ENCODE measurements around the gene PIGU. TPM values are rescaled to one million over a fixed set of nuclear protein-coding genes. Genes with fewer than 3 reads are reported as not detected.

The PIGU gene
- total RNA-seq, 1 experiment from 2014 or later: 32.8 TPM

GRCh38 chr20:34712525-34713192 lies 35.8 kb upstream of the PIGU start:
- H3K4me1 Mint-ChIP-seq: peaks cover 12 to 17% of the 10 kb centered on the region in 2 experiments

More at GRCh38 chr20:34712525-34713192, 35.8 kb upstream of the PIGU start:
- H4K8ac ChIP-seq (replicated peaks; ENCODE audit: insufficient read length, low read depth, low read length): no peak overlapping the region
- no peak overlapping the region for H3K9ac ChIP-seq (ENCODE audit: extremely low read depth, insufficient read length, low read length)
- H3K27ac ChIP-seq (ENCODE audit: insufficient read length, low read depth, low read length): no peak overlapping the region
- H3K27ac Mint-ChIP-seq: no peak overlapping the region
- H3T11ph ChIP-seq (ENCODE audit: low read length): no peak overlapping the region
- H3K9me3 Mint-ChIP-seq: no peaks in the 10 kb centered on the region
- H3K4ac ChIP-seq (ENCODE audit: low read depth, low read length): no peak overlapping the region
- no peak overlapping the region for H2BK12ac ChIP-seq (ENCODE audit: insufficient read length, low read depth, low read length)
- H4K5ac ChIP-seq (ENCODE audit: insufficient read length, low read depth, low read length): no peak overlapping the region
- H2BK5ac ChIP-seq (ENCODE audit: insufficient read length, low read length): no peak overlapping the region
- no peak overlapping the region for H2AFZ ChIP-seq (ENCODE audit: low read length)
- TF ChIP-seq, protein P1, sequence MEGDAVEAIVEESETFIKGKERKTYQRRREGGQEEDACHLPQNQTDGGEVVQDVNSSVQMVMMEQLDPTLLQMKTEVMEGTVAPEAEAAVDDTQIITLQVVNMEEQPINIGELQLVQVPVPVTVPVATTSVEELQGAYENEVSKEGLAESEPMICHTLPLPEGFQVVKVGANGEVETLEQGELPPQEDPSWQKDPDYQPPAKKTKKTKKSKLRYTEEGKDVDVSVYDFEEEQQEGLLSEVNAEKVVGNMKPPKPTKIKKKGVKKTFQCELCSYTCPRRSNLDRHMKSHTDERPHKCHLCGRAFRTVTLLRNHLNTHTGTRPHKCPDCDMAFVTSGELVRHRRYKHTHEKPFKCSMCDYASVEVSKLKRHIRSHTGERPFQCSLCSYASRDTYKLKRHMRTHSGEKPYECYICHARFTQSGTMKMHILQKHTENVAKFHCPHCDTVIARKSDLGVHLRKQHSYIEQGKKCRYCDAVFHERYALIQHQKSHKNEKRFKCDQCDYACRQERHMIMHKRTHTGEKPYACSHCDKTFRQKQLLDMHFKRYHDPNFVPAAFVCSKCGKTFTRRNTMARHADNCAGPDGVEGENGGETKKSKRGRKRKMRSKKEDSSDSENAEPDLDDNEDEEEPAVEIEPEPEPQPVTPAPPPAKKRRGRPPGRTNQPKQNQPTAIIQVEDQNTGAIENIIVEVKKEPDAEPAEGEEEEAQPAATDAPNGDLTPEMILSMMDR (conservative IDR thresholded peaks at IDR 0.05): no peak
- peaks cover 9% of the 10 kb centered on the region; the same call in 1 of the 2 replicates for H3K27me3 ChIP-seq (ENCODE audit: insufficient read depth, low read length)
- H3K23me2 ChIP-seq (ENCODE audit: insufficient read length, low read depth, low read length, poor library complexity, severe bottlenecking): peaks cover 15% of the 10 kb centered on the region
- H4K20me1 ChIP-seq (ENCODE audit: control insufficient read depth, insufficient read depth, insufficient read length): no peaks in the 10 kb centered on the region
- WGBS (ENCODE audit: extremely low coverage, insufficient read length, low lambda C conversion rate): no CpG with 5 or more reads among the region's 5 CpGs
- no peaks in the 10 kb centered on the region for H3K4me1 ChIP-seq (ENCODE audit: insufficient read depth, low read length)
- no peak overlapping the region for H3K4me2 ChIP-seq (ENCODE audit: insufficient read depth, insufficient read length, low read length)
- no peaks in the 10 kb centered on the region for H3K9me3 ChIP-seq (ENCODE audit: control insufficient read depth, low read depth, low read length)
- peaks cover 0 to 21% (median 0%) of the 10 kb centered on the region in 3 experiments; a peak in 2 of 7 replicates for H3K36me3 Mint-ChIP-seq (ENCODE audit: insufficient read depth in 1 of 3, low read depth in 3 of 3)
- no peaks in the 10 kb centered on the region for H3K79me2 ChIP-seq (ENCODE audit: insufficient read depth, low read length)
- no peak overlapping the region for H2BK20ac ChIP-seq (ENCODE audit: low read depth, low read length, poor library complexity, severe bottlenecking)
- H3K4me3 Mint-ChIP-seq: no peak overlapping the region
- H3K79me1 ChIP-seq (ENCODE audit: insufficient read depth, low read depth, low read length, poor library complexity, severe bottlenecking): no peaks in the 10 kb centered on the region
- no peak overlapping the region for H2BK120ac ChIP-seq (ENCODE audit: low read depth, low read length, poor library complexity, severe bottlenecking)
- no peak overlapping the region for H3K56ac ChIP-seq (ENCODE audit: insufficient read length, low read depth, low read length)
- H3K23ac ChIP-seq (ENCODE audit: insufficient read length, low read depth, low read length): no peak overlapping the region
- no peak for DNase-seq
- no peak overlapping the region for H3K18ac ChIP-seq (ENCODE audit: insufficient read length, low read depth, low read length)
- peaks cover 34% of the 10 kb centered on the region for H3K27me3 Mint-ChIP-seq (ENCODE audit: low read depth)
- H2BK15ac ChIP-seq (ENCODE audit: low read depth, low read length): no peak overlapping the region
- H2AK5ac ChIP-seq (ENCODE audit: insufficient read length, low read length): no peak overlapping the region
- H4K91ac ChIP-seq (ENCODE audit: insufficient read length, low read depth, low read length): no peak overlapping the region
- H3K14ac ChIP-seq (ENCODE audit: insufficient read depth, low read length): no peak overlapping the region
